ENCODE data around the gene PLXNC1. TPM values are rescaled to one million over a fixed set of nuclear protein-coding genes. Genes with fewer than 3 reads are reported as not detected.
A peak's percentile ranks its signal among the peaks of the same experiment; 100 is the strongest.

The PLXNC1 gene
- polyA plus RNA-seq, 1 donor = 15.3 TPM

DNA sequence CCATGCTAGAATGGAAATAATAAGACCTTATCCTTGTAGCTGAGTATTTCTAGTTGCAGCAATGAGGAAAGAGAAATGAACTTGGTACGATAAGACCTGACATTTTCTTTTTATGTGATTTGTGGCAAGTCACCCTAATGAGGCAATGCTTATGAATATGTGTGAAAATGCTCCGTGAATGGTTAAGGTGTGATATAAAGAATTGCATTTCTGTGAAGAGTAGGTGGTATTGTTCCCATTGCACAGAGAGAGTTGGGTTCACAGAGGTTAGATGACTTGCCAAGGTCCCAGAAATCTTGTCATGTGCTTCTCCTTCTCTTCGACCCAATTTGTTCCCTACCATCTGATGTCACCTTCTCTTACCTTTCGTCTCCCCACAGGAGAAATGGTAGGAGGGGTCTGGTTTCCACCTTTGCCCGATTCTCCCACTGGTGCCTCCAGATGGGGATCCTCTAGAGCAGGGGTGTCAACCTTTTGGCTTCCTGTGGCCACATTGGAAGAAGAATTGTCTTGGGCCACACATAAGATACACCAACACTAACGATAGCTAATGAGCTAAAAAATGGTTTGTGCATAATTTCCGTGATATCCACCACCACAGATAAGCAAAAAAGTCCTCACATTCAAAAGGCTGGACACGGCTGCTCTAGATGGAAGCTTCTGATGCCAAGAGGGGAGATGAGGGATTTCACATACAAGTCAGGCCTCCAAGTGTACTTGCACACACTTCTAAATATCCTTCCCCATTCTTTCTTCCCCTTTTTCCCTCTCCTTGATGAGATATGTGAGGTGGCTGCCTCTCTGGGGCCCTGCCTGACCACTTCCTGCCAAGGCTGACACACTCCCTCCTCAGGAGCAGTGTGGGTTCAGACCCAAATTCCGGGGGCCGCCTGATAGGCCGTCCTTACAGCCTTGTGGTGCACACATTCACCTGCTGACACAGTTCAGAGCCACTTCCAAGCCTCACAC, 96.1 kb downstream of the PLXNC1 start:
- no peak for DNase-seq

DNA sequence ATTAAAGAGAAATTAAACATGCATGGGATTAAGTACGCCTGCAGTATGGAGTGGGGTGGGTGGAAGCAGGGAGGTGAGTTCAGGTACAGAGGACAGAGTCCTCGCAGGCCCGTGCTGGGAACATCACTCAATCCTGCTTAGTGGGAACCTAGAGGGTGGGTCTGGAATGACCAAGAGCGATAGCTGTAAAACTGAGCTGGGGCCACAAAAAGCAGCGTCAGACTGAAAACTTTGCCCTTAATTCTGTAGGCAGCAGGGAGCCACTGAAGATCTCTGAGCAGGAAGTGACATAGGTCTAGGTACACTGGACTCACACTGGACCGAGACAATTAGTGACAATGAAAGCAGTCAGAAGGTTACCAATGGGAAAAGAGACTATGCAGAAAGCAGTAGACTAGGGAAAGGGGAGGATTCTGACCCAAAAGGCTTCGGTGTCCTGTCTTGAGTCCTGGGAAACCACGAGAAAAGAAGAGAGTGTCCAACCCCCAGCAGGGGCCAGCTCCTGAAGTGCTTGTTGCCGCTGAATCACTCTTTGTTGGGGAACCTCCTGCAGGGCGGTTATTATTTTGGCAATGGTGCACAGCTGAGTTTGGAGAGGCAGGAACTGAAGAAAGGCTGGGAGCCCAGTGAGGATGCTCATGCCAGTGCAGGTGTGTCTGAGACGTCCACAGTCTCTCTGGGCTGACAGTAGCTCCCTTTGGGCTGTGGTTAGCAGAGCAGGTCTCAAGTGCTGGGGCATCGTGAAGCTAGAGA, 97.4 kb downstream of the PLXNC1 start:
- no peak for DNase-seq

DNA sequence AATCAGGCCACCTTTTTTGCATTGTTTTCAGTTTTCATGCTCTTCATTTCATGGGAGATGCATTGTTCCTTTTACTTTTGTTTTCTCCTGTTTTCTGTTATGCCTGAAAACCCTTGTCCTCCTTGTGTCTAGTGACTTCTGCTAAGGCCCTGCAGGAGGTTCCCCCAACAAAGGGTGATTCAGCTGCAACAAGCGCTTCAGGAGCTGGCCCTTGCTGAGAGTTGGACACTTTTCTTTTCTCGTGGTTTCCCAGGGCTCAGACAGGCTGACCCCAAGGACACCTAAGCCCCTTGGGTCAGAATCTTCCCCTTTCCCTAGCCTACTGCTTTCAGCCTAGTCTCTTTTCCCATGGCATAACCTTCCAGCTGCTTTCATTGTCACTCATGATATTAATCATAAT, 98.9 kb downstream of the PLXNC1 start:
- no peak for DNase-seq

DNA sequence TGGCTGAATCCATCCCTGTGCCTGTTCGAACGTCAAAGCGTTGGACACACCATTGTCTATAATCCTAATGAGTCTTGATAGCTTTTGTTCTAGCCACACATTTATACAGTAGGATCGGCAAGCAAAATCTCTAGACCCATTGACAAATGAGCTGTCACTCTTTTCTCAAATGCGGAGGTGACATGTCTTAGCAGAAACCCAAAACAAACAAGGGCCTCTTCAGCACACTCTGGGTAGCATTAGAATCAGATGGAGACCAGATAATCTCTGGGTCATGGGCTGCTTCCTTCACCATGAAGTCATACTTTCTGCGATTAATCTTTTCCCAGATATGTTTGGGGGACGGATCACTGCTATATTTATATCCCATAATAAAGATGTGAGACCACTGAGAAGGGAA, 100.2 kb downstream of the PLXNC1 start:
- no peak for DNase-seq

DNA sequence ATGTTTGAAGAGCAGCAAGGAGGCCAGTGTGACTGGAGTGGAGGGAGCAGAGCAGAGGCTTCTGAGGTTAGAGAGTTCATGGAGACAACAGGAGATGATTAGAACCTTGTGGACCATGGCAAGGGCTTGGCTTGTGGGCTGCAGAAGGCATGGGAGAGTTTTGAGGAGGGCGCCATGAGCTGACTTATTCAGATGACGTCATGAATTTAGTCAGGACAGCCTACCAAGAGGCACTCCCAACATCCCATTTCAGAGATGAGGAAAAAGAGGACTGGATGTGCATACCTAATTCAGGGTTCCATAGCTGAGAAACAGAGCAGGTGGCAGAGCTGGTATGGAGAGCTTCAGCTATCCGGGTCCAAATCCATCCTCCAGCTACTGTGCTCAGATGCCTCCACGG, 101.8 kb downstream of the PLXNC1 start:
- no peak for DNase-seq

DNA sequence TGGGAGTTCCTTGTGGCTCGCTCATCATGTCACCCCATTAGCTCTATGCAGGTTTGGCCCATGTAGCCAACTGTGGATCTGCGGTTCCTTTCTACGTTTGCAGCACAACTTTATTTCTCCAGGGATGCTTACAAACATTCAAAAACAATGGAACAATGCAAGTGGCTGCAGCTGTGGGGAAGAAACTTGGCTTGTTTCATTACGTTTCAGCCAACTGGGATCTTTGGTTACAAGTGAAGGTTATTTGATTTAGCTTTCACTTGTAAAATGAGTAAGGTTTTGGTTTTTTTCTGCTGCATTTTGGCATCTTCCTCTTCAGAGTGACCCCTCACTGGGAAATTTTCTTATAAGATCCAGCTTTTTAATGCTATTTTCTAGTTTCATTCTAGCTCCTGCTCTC, 105.9 kb downstream of the PLXNC1 start:
- DNase-seq = peak; percentile 72

DNA sequence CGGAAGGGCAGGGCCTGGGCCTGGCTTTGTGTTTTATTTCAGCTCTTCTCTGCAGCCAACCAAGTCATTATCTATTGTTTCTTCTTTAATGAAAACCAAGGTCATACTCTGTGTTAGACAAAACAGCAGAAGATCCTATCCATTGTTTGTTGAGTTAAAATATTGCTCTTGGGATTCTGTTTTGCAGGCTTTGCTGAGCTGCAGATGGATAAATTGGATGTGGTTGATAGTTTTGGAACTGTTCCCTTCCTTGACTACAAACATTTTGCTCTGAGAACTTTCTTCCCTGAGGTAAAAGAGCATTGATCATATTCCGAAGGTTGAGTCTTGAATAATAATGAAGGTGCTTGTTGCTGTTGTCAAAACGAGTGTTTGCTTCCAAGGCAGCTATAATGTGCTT, 106.6 kb downstream of the PLXNC1 start:
- DNase-seq = peak; percentile 42

DNA sequence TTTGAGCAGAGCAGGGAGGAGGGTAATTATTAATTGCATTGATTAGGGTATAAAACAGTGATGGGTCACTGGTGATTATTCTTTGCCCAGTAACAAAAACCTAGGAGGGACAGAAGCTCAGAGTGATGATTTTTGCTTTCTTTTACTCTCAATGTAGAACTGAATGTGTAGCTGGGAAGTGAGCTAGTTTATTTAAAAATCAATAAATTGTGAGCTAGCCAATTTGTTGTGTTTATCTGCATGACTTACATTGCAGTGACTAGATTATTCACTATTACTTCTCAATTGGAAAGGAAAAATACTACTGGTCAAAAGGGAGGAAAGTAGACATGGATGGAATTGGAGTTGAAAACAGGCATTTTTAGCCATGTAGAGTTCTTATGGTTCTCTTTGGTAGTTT, 107.1 kb downstream of the PLXNC1 start:
- DNase-seq = no peak

DNA sequence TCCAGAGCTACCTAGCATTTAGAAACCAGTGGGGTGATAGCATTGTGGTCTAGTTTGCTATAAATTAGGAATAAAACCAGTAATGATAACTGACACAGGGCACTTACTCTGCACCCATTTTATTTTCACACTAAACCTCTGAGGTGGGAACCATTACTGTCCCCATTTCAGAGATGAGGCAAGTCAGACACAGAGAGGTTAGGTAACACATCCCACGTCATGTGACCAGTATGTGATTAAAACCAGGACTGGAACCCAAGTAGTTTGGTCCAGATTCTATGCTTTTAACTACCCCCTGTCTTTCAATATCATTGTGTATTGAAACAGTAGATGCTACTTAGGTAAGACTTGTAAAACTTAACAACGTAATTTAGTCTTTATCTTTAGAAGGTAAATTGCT, 110.2 kb downstream of the PLXNC1 start:
- DNase-seq = no peak

DNA sequence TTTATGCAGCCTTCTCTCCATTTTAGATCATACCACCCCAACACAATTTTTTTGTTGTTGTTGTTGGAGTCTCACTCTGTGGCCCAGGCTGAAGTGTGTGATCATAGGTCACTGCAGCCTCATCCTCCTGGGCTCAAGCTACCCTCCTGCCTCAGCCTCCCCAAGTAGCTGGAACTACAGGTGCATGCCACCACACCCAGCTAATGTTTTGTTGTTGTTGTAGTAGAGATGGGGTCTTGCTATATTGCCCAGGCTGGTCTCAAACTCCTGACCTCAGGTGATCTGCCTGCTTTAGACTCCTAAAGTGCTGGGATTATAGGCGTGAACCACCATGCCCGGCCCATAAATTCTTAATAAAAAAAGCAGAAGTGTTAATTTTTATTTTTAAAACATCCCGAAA, 111.6 kb downstream of the PLXNC1 start:
- DNase-seq = no peak

DNA sequence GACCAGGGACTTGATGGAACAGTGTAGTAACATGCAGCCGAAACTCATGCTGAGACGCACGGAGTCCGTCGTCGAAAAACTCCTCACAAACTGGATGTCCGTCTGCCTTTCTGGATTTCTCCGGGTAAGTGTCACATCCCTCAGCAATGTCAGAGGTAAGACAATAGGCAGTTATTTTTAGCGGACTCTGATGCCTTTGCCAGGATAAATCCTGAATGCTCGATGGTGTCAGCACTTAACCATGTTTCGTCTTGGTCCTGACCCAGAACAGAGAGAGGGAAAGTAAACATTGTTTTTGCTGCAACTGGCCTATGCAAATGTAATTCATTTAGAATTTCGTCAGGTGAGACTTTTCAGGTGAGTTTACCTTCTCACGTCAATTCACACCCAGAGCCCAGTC, 112.3 kb downstream of the PLXNC1 start:
- no peak for DNase-seq

DNA sequence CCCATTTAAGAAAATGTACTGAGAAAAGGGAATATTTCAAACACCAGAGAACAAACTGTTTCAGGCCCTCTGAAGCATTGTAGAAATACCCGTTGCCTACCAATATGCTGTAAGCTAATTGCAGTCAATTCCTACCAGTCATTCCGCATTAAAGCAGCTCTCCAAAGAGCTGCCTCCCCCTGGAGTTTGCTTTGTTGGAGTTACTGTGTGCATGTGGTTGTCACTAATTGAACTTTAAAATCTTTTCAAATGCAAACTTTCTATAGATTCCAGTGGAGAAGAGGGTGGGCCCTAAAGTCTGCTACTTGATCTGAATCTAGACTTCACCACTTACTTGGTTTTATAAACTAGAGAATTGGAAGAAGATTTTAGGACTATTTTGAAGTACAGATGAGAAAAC, 112.7 kb downstream of the PLXNC1 start:
- no peak for DNase-seq

DNA sequence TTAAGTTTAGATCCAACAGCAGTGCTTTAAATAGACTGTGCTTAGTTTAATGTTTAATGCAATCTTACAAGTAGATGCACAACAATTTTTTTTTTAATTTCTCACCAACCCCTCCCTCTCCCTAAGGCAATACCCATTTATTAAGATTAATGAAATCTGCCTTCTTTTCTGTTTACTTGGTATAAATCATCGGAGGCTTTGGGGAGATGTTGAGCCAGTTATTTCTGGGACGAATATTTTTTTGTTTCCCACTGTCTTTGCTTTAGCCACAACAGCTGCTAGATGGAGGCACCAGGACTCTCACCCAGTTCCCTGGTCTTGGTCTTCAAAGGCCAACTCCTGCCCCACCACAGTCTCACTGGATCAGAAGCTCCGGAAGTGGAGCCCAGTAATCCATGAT, 113.4 kb downstream of the PLXNC1 start:
- no peak for DNase-seq

DNA sequence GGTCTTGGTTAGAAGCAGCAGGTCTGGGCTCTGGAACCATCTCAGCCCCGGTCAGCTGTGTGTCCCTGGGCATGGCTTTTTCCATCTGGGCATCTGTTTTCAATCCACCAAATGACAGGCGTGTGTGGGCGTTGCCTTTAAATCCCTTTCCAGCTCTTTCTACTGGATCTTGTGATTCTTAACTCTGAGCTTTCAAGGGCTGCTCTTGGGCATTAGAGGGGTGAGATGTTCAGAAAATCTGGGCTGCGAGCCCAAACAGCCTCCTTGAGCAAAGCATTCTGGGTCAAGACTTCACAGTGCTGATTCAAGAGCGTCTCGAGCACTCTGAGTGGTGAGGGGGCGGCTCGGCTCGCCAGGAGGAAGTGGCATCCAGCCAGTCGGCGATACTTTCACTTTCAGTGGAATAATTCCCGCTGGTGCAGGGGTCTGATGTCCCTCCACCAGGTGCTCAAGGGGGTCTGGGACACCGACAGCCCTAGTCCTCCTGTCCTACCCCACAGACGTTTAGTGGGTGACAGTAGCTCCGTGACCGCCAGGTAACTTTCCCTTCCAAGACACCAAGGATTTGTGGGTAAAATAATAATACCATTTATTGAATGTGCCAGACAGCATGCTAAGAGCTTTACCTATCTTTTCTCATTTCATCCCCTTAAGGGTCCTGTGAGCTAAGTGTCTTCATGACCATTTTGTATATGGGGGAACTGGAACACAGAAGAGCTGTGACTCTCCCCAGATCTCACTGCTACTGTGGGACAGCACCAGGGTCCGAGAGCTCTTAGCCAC, 114.0 kb downstream of the PLXNC1 start:
- DNase-seq = peak; percentile 85

DNA sequence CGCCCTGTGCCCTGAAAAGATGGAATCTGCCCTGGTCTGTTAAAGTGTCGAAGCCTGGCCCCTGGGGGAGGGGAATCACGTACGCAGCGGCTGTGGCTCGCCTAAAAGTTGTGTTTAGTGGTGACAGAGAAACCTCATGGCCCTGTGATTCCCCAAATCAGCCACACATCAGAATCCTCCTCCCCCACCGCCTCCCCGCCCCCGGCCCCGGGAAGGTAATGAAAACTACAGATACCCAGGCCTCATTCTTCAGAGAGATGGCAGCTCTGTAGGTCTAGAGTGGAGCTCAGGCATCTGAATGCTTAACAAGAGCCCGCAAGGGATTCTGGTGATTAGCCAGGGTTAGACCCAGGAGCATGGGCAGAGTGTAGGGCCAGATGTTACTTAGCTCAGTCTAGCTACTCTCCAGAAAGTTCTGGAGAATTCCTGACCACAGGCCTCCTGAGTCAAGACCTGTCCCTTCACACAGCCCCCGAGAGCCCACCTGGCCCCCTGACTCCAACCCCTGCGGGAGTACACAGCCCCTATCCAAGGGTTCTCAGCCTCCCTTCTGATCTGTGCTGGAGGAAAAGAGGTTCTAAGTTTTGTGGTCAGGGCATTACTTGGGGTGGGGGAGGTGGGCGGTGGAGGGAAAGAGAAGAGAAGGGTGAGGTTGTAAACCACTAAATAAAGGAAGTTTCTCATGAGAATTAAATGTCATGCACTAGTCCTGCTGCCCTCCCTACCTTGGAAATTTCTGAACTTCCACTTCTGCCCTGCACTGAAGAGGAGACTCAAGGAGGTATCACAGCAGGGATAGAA, 114.8 kb downstream of the PLXNC1 start:
- DNase-seq = no peak

DNA sequence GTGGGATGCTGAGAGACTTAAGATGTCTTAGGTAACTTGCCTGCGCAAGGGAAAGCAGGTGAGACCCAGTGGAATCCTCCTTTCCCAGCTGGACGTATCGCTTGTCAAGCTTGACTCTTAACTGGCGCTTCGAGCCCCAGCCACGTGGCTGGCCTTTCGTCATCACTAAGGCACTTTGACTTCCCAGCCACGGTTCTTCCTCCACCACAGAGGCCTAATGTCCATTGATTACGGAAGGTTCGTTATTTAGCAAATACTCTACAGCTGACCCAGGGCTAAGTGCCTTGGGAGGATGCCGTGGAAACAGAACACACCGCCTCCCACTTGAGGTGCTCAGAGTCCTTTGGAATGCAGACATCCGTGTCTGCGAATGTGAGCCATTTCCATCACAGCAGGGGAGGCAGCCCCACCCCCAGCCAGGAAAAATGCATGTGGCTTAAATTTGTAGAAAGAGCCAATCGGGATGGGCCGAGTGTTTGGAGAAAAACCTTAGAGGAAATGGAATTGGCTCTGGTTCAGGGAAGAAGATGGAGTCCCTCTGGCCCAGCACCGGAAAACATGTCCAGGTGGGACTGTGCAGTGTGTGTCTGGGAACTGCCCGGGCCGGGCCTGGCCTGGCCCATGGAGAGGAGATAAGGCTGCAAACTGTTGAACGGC, 115.7 kb downstream of the PLXNC1 start:
- DNase-seq = peak; percentile 69

DNA sequence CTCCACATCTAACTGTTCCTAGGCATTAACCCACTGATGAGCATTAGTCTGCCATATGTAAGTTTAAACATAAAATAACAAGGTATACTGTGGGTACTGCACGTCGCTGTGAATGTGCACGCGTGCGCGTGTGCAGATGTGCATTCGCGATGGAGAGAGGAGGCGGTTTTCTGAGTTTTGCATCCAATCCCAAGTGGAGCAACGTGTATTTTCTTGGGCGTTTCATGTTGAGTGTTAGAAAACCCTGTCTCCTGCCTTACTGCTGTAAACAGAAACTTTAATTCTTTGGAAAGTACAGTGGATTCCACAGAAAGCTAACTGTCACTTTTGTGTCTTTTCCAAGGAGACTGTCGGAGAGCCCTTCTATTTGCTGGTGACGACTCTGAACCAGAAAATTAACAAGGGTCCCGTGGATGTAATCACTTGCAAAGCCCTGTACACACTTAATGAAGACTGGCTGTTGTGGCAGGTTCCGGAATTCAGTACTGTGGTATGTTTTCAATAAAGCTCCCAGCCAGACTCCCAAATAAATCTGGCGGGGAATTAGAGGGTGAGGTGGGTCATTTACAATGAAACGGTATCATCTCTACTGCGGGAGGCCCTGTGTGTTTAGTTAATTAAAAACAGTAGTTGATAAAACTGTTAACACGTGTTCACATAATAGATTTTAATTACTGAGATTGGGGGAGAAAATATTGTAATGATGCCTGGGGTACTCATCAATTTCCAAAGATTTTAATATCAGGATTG, 116.5 kb downstream of the PLXNC1 start:
- peak; percentile 59 for DNase-seq

DNA sequence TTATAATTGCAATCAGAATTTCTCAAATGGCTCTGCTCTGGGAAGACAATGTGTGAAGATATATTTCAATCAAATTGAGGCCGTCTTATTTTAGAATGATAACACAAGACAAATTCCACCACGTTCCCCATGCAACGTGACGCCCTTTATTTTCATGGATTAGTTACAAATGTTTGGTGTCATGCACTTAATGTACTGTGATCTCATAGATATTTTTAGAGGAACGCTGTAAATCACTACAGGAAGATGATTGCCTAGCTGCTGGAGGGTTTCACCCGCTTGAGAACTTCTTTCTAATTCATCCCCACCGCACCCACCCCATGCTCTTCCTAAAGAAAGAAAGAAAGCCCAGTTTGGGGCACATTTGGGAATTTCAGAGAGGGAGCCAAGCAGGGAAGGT, 117.2 kb downstream of the PLXNC1 start:
- DNase-seq = no peak

DNA sequence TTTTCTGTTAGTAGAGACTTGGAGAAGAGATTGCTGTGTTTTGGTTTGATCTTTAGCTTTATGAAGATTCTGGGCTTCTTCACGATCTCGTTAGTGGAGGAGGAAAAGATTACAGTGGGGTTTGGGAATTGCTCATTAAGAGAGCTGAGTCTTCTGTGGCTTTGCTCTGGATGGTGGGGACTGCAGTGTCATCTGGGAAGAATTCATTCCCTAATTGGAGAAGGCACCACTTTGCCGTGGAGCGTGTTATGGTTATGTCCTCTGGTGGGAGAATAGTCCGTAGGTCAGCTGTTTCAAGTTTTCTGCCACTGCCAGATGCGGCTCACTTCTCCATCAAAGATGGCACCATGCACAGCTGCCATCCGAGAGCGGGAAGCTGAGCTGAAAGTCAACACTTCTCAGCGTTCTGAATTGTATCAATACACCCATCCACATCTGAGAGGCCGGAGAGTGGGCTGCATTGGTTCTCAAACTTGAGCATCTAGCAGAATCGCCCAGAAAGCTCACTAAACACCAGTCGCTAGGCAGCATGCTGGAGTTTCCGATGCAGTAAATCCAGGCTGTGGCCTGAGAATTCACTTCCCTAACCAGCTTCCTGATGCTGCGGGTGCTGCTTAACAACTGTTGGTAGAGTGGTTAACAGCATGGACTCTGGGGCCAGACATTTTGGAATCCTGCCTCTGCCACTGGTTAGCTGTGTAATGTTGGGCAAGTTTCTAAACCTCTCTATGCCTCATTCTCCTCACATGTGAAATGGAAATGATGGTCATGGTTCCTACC, 117.8 kb downstream of the PLXNC1 start:
- DNase-seq = no peak

Data from hindlimb muscle (tissue), 1 donor.